ENCODE measurements around the gene TLNRD1.

- TF ChIP-seq POLR2AphosphoS5 (IDR thresholded peaks at IDR 0.05) (no peak), EP300 (IDR thresholded peaks at IDR 0.05) (no peak), CTCF (IDR thresholded peaks at IDR 0.05) (no peak)
These were observed 30.1 kb upstream of the TLNRD1 start for GRCh38 chr15:80970658-80971057.

Data from upper lobe of left lung (tissue), 4 donors.